Stomach smooth muscle (tissue), 2 donors: ENCODE measurements around the gene DNAH14.

Experiments
- H3K27ac ChIP-seq: one replicate; pipeline ENCODE4 v1.7.0; 2013; ENCODE audit warnings: mild to moderate bottlenecking, low read length, inconsistent platforms
- H3K27me3 ChIP-seq, 2 donors: one replicate each; pipeline ENCODE4 v1.7.0; 2013; ENCODE audit warnings: low read length in 2 of 2; ENCODE audit not compliant: insufficient read depth in 2 of 2, control insufficient read depth in 1 of 2
- H3K36me3 ChIP-seq, 2 donors: one replicate each; pipeline ENCODE4 v1.7.0; 2013; ENCODE audit warnings: low read length in 2 of 2; ENCODE audit not compliant: control insufficient read depth in 2 of 2, insufficient read depth in 2 of 2
- H3K4me1 ChIP-seq: one replicate; pipeline ENCODE4 v1.7.0; 2013; ENCODE audit warnings: low read length; ENCODE audit not compliant: control insufficient read depth, insufficient read depth
- H3K4me3 ChIP-seq, 2 donors: one replicate each; pipeline ENCODE4 v1.7.0; 2013; ENCODE audit warnings: low read length in 2 of 2
- H3K9ac ChIP-seq, 2 donors: one replicate each; pipeline ENCODE4 v1.7.0; 2013; ENCODE audit warnings: low read length in 2 of 2, mild to moderate bottlenecking in 1 of 2
- H3K9me3 ChIP-seq, 2 donors: one replicate each; pipeline ENCODE4 v1.7.0; 2013; ENCODE audit warnings: low read length in 2 of 2; ENCODE audit not compliant: control insufficient read depth in 2 of 2
- donor health status: healthy.
- donor health status: Pancreatic carcinoma.

DNAH14 gene

GRCh38 chr1:225242611-225243010, 313.1 kb downstream of the DNAH14 start:
- no peak overlapping the region for H3K9ac ChIP-seq
- H3K36me3 ChIP-seq: no peaks in the 10 kb centered on the region
- H3K27ac ChIP-seq: no peak overlapping the region
- H3K4me1 ChIP-seq: no peaks in the 10 kb centered on the region
- no peaks in the 10 kb centered on the region for H3K9me3 ChIP-seq
- H3K4me3 ChIP-seq: no peak overlapping the region
- no peaks in the 10 kb centered on the region for H3K27me3 ChIP-seq

GRCh38 chr1:225250432-225250831, 321.0 kb downstream of the DNAH14 start:
- H3K27me3 ChIP-seq: no peaks in the 10 kb centered on the region

GRCh38 chr1:225253173-225253572, 323.7 kb downstream of the DNAH14 start:
- no peak overlapping the region for H3K4me3 ChIP-seq
- H3K4me1 ChIP-seq: no peaks in the 10 kb centered on the region
- no peak overlapping the region for H3K9ac ChIP-seq

More at GRCh38 chr1:225250432-225250831, 321.0 kb downstream of the DNAH14 start:
- H3K36me3 ChIP-seq: no peaks in the 10 kb centered on the region
- no peak overlapping the region for H3K9ac ChIP-seq
- H3K9me3 ChIP-seq: no peaks in the 10 kb centered on the region
- H3K4me1 ChIP-seq: no peaks in the 10 kb centered on the region
- H3K27ac ChIP-seq: no peak overlapping the region
- H3K4me3 ChIP-seq: no peak overlapping the region

GRCh38 chr1:225253784-225254183, 324.3 kb downstream of the DNAH14 start:
- H3K9me3 ChIP-seq: no peaks in the 10 kb centered on the region
- no peaks in the 10 kb centered on the region for H3K36me3 ChIP-seq
- H3K27ac ChIP-seq: no peak overlapping the region
- H3K4me1 ChIP-seq: no peaks in the 10 kb centered on the region
- H3K27me3 ChIP-seq: no peaks in the 10 kb centered on the region
- H3K9ac ChIP-seq: no peak overlapping the region
- H3K4me3 ChIP-seq: no peak overlapping the region

More at GRCh38 chr1:225253173-225253572, 323.7 kb downstream of the DNAH14 start:
- no peaks in the 10 kb centered on the region for H3K9me3 ChIP-seq
- H3K27ac ChIP-seq: no peak overlapping the region
- no peaks in the 10 kb centered on the region for H3K27me3 ChIP-seq
- no peaks in the 10 kb centered on the region for H3K36me3 ChIP-seq

GRCh38 chr1:225254676-225255075, 325.2 kb downstream of the DNAH14 start:
- no peaks in the 10 kb centered on the region for H3K4me1 ChIP-seq
- H3K27me3 ChIP-seq: no peaks in the 10 kb centered on the region
- no peak overlapping the region for H3K27ac ChIP-seq
- no peaks in the 10 kb centered on the region for H3K36me3 ChIP-seq
- no peak overlapping the region for H3K4me3 ChIP-seq
- no peak overlapping the region for H3K9ac ChIP-seq
- no peaks in the 10 kb centered on the region for H3K9me3 ChIP-seq

GRCh38 chr1:225257081-225257480, 327.6 kb downstream of the DNAH14 start:
- Histone ChIP-seq H3K9ac (no peak overlapping the region), H3K9me3 (no peaks in the 10 kb centered on the region), H3K27ac (no peak overlapping the region)

GRCh38 chr1:225258811-225259210, 329.3 kb downstream of the DNAH14 start:
- Histone ChIP-seq H3K36me3 (no peaks in the 10 kb centered on the region), H3K9me3 (no peaks in the 10 kb centered on the region), H3K4me3 (no peak overlapping the region), H3K27me3 (no peaks in the 10 kb centered on the region), H3K9ac (no peak overlapping the region), H3K27ac (no peak overlapping the region), H3K4me1 (no peaks in the 10 kb centered on the region)

More at GRCh38 chr1:225257081-225257480, 327.6 kb downstream of the DNAH14 start:
- Histone ChIP-seq H3K27me3 (no peaks in the 10 kb centered on the region), H3K4me3 (no peak overlapping the region), H3K4me1 (no peaks in the 10 kb centered on the region), H3K36me3 (no peaks in the 10 kb centered on the region)

GRCh38 chr1:225259542-225259941, 330.1 kb downstream of the DNAH14 start:
- H3K4me1 ChIP-seq: no peaks in the 10 kb centered on the region
- H3K4me3 ChIP-seq: no peak overlapping the region
- no peak overlapping the region for H3K27ac ChIP-seq
- no peak overlapping the region for H3K9ac ChIP-seq
- H3K36me3 ChIP-seq: no peaks in the 10 kb centered on the region
- H3K27me3 ChIP-seq: no peaks in the 10 kb centered on the region
- H3K9me3 ChIP-seq: no peaks in the 10 kb centered on the region

GRCh38 chr1:225260319-225260718, 330.8 kb downstream of the DNAH14 start:
- Histone ChIP-seq H3K9me3 (no peaks in the 10 kb centered on the region), H3K9ac (no peak overlapping the region), H3K36me3 (no peaks in the 10 kb centered on the region), H3K4me3 (no peak overlapping the region), H3K27ac (no peak overlapping the region), H3K4me1 (no peaks in the 10 kb centered on the region), H3K27me3 (no peaks in the 10 kb centered on the region)

- H3K9ac ChIP-seq: no peak overlapping the region
- no peaks in the 10 kb centered on the region for H3K9me3 ChIP-seq
- no peaks in the 10 kb centered on the region for H3K4me1 ChIP-seq
- H3K27me3 ChIP-seq: no peaks in the 10 kb centered on the region
- no peak overlapping the region for H3K27ac ChIP-seq
- no peak overlapping the region for H3K4me3 ChIP-seq
- no peaks in the 10 kb centered on the region for H3K36me3 ChIP-seq
These were observed 348.0 kb downstream of the DNAH14 start for GRCh38 chr1:225277445-225277844.

GRCh38 chr1:225280563-225280962, 351.1 kb downstream of the DNAH14 start:
- H3K9me3 ChIP-seq: no peaks in the 10 kb centered on the region
- no peak overlapping the region for H3K9ac ChIP-seq
- H3K27me3 ChIP-seq: no peaks in the 10 kb centered on the region
- no peak overlapping the region for H3K4me3 ChIP-seq
- no peaks in the 10 kb centered on the region for H3K36me3 ChIP-seq
- H3K27ac ChIP-seq: no peak overlapping the region
- no peaks in the 10 kb centered on the region for H3K4me1 ChIP-seq
